SK-N-SH treated with all-trans-retinoic acid at 6 μM for 48 hours (cell line): ENCODE results near the gene STX10.

Source experiments
- ATAC-seq: fragments of 200-7000 bp; cut with Tn5 transposase; 3 replicates; pipeline ENCODE4 v1.9.1; 2020; ENCODE audit warnings: mild to moderate bottlenecking, moderate library complexity
- ARNTL ChIP-seq: fragments of 450-650 bp; formaldehyde crosslinking; IDR thresholded peaks from 2 replicates; pipeline ENCODE4 v1.5.0; 2020; ENCODE audit warnings: low read depth, mild to moderate bottlenecking, moderate library complexity, borderline replicate concordance
- BACH2 ChIP-seq: fragments of 250-450 bp; sonication (Bioruptor Pico); IDR thresholded peaks from 2 replicates; pipeline ENCODE4 v1.9.0; 2021; ENCODE audit warnings: mild to moderate bottlenecking, borderline replicate concordance
- CSDC2 ChIP-seq: fragments of 250-450 bp; sonication (Bioruptor Pico); IDR thresholded peaks from 2 replicates; pipeline ENCODE4 v1.5.0; 2020; ENCODE audit warnings: mild to moderate bottlenecking, moderate library complexity
- ESRRG ChIP-seq: fragments of 250-450 bp; sonication (Bioruptor Pico); IDR thresholded peaks from 2 replicates; pipeline ENCODE4 v1.6.1; 2021; ENCODE audit warnings: mild to moderate bottlenecking
- GLIS3 ChIP-seq: fragments of 250-450 bp; sonication (Bioruptor Pico); IDR thresholded peaks from 2 replicates; pipeline ENCODE4 v1.5.0; 2020; ENCODE audit warnings: mild to moderate bottlenecking, moderate library complexity
- ISL1 ChIP-seq: fragments of 250-450 bp; sonication (Bioruptor Pico); IDR thresholded peaks from 2 replicates; pipeline ENCODE4 v2.1.2; 2022; ENCODE audit warnings: mild to moderate bottlenecking, moderate library complexity
- OSR1 ChIP-seq: fragments of 250-450 bp; sonication (Bioruptor Pico); IDR thresholded peaks from 2 replicates; pipeline ENCODE4 v1.8.0; 2022; ENCODE audit warnings: moderate library complexity, mild to moderate bottlenecking, inconsistent platforms
- RARB ChIP-seq: fragments of 250-450 bp; sonication (Bioruptor Pico); IDR thresholded peaks from 2 replicates; pipeline ENCODE4 v1.8.0; 2021; ENCODE audit warnings: mild to moderate bottlenecking, moderate library complexity
- SNAI2 ChIP-seq: fragments of 250-450 bp; sonication (Bioruptor Pico); IDR thresholded peaks from 2 replicates; pipeline ENCODE4 v1.5.0; 2020; ENCODE audit warnings: mild to moderate bottlenecking, moderate library complexity
- ZC3H10 ChIP-seq: fragments of 250-450 bp; sonication (Bioruptor Pico); IDR thresholded peaks from 2 replicates; pipeline ENCODE4 v1.5.1; 2021; ENCODE audit warnings: mild to moderate bottlenecking, moderate library complexity
- ZFP30 ChIP-seq: fragments of 450-650 bp; formaldehyde crosslinking; IDR thresholded peaks from 2 replicates; pipeline ENCODE4 v1.5.0; 2022; ENCODE audit warnings: mild to moderate bottlenecking, moderate library complexity
- ZNF565 ChIP-seq: fragments of 450-650 bp; formaldehyde crosslinking; conservative IDR thresholded peaks from 2 replicates; pipeline ENCODE4 v1.5.0; 2020; ENCODE audit warnings: low read depth, mild to moderate bottlenecking, moderate library complexity
- ZNF70 ChIP-seq: fragments of 450-650 bp; formaldehyde crosslinking; IDR thresholded peaks from 2 replicates; pipeline ENCODE4 v1.5.0; 2020; ENCODE audit warnings: mild to moderate bottlenecking, moderate library complexity
- ZNF8 ChIP-seq: fragments of 450-650 bp; formaldehyde crosslinking; IDR thresholded peaks from 2 replicates; pipeline ENCODE4 v1.5.0; 2020; ENCODE audit warnings: mild to moderate bottlenecking, moderate library complexity
- TF ChIP-seq, protein P1 (sequence below): fragments of 250-450 bp; sonication (Bioruptor Pico); IDR thresholded peaks from 2 replicates; pipeline ENCODE4 v1.5.1; 2021; ENCODE audit warnings: mild to moderate bottlenecking, moderate library complexity
- TF ChIP-seq, protein P2 (sequence below): fragments of 250-450 bp; sonication (Bioruptor Pico); IDR thresholded peaks from 2 replicates; pipeline ENCODE4 v1.8.0; 2021; ENCODE audit warnings: low read depth, mild to moderate bottlenecking, moderate library complexity, borderline replicate concordance
- TF ChIP-seq, protein P3 (sequence below): fragments of 250-450 bp; sonication (Bioruptor Pico); IDR thresholded peaks from 2 replicates; pipeline ENCODE4 v1.8.0; 2020; ENCODE audit warnings: mild to moderate bottlenecking, moderate library complexity, borderline replicate concordance
- TF ChIP-seq, protein P4 (sequence below): fragments of 250-450 bp; sonication (Bioruptor Pico); IDR thresholded peaks from 2 replicates; pipeline ENCODE4 v1.5.1; 2020; ENCODE audit warnings: low read depth, mild to moderate bottlenecking, moderate library complexity

STX10 gene

DNA sequence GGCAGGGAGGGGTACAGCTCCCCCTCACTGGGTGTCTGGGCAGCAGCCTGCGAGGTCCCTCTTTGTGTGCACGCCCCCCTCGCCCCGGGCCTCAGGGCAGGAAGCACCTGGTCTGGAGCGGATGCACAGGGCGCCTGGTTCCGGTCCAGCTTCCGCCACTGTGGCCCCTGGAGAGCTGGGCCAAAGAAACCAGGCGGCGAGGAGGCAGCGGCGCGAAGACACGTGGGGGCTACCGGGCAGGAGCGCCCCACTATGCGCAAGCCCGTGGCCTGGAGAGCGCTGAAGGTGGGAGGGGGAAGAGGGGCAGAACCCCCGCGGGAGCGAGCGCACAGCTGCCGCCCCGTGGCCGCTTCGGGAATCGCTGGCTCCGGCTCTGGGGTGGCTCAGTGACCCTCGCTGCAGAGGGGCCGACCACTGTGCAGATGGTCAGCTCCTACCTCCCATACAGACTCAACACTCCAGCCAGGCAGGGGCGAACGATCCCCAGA, 45.8 kb downstream of the STX10 start:
- TF ChIP-seq, protein P1, sequence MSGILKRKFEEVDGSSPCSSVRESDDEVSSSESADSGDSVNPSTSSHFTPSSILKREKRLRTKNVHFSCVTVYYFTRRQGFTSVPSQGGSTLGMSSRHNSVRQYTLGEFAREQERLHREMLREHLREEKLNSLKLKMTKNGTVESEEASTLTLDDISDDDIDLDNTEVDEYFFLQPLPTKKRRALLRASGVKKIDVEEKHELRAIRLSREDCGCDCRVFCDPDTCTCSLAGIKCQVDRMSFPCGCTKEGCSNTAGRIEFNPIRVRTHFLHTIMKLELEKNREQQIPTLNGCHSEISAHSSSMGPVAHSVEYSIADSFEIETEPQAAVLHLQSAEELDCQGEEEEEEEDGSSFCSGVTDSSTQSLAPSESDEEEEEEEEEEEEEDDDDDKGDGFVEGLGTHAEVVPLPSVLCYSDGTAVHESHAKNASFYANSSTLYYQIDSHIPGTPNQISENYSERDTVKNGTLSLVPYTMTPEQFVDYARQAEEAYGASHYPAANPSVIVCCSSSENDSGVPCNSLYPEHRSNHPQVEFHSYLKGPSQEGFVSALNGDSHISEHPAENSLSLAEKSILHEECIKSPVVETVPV (CRISPR knock-in tag): no peak
- no peak for TF ChIP-seq ISL1
- TF ChIP-seq, protein P2, sequence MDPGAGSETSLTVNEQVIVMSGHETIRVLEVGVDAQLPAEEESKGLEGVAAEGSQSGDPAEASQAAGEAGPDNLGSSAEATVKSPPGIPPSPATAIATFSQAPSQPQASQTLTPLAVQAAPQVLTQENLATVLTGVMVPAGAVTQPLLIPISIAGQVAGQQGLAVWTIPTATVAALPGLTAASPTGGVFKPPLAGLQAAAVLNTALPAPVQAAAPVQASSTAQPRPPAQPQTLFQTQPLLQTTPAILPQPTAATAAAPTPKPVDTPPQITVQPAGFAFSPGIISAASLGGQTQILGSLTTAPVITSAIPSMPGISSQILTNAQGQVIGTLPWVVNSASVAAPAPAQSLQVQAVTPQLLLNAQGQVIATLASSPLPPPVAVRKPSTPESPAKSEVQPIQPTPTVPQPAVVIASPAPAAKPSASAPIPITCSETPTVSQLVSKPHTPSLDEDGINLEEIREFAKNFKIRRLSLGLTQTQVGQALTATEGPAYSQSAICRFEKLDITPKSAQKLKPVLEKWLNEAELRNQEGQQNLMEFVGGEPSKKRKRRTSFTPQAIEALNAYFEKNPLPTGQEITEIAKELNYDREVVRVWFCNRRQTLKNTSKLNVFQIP: no peak
- no peak for TF ChIP-seq OSR1
- TF ChIP-seq BACH2 (CRISPR knock-in tag): no peak
- TF ChIP-seq ZC3H10 (CRISPR knock-in tag): no peak
- TF ChIP-seq, protein P3, sequence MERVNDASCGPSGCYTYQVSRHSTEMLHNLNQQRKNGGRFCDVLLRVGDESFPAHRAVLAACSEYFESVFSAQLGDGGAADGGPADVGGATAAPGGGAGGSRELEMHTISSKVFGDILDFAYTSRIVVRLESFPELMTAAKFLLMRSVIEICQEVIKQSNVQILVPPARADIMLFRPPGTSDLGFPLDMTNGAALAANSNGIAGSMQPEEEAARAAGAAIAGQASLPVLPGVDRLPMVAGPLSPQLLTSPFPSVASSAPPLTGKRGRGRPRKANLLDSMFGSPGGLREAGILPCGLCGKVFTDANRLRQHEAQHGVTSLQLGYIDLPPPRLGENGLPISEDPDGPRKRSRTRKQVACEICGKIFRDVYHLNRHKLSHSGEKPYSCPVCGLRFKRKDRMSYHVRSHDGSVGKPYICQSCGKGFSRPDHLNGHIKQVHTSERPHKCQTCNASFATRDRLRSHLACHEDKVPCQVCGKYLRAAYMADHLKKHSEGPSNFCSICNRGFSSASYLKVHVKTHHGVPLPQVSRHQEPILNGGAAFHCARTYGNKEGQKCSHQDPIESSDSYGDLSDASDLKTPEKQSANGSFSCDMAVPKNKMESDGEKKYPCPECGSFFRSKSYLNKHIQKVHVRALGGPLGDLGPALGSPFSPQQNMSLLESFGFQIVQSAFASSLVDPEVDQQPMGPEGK (CRISPR knock-in tag): no peak
- TF ChIP-seq ZFP30 (CRISPR knock-in tag): no peak
- TF ChIP-seq ESRRG: no peak
- TF ChIP-seq, protein P4, sequence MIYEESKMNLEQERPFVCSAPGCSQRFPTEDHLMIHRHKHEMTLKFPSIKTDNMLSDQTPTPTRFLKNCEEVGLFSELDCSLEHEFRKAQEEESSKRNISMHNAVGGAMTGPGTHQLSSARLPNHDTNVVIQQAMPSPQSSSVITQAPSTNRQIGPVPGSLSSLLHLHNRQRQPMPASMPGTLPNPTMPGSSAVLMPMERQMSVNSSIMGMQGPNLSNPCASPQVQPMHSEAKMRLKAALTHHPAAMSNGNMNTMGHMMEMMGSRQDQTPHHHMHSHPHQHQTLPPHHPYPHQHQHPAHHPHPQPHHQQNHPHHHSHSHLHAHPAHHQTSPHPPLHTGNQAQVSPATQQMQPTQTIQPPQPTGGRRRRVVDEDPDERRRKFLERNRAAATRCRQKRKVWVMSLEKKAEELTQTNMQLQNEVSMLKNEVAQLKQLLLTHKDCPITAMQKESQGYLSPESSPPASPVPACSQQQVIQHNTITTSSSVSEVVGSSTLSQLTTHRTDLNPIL (CRISPR knock-in tag): no peak
- no peak for TF ChIP-seq CSDC2
- TF ChIP-seq ZNF70 (CRISPR knock-in tag): no peak
- no peak for TF ChIP-seq SNAI2 (CRISPR knock-in tag)
- 0 out of 3 replicates have a peak, but pooled peaks have one; percentile 5 for ATAC-seq

DNA sequence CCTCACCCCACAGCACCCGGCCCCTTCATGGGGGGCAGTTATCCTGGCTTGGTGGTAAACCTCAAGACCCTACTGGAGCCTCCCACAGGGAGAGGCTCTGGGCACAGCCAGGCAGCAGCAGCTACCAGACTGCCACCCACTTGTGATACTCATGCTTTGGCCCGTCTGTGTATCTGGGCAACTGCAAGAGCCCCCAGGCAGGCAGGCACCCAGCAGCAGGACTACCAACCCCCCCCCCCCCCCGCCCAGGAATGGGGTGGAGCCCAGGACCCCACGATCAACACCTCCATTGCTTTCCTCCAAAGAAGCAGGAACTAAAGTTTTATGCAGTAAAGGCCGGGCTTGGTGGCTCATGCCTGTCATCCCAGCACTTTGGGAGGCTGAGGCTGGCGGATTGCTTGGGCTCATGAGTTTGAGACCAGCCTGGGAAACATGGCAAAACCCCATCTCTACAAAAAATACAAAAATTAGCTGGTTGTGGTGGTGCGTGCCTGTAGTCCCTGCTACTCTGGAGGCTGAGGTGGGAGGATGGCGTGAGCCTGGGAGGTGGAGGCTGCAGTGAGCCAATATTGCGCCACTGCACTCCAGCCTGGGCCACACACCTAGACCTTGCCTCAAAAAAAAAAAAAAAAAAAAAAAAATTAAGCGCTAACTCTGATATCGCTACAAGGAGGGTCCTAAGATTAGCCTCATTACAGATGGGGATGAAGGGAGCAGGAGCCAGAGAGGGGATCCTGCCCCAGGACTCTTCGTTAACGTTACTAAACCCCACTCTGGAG, 46.4 kb downstream of the STX10 start:
- ATAC-seq: no peak
- TF ChIP-seq, protein P3 (CRISPR knock-in tag): no peak
- TF ChIP-seq, protein P1 (CRISPR knock-in tag): no peak
- TF ChIP-seq ZNF8 (CRISPR knock-in tag) (no peak), ISL1 (no peak), BACH2 (CRISPR knock-in tag) (no peak), RARB (CRISPR knock-in tag) (no peak), ZNF70 (CRISPR knock-in tag) (no peak), ZNF565 (no peak), OSR1 (no peak), CSDC2 (no peak), ARNTL (no peak), ESRRG (no peak), ZFP30 (CRISPR knock-in tag) (no peak), GLIS3 (no peak), SNAI2 (CRISPR knock-in tag) (no peak)
- TF ChIP-seq, protein P4 (CRISPR knock-in tag): no peak
